ENCODE data around the gene STK33. TPM values are rescaled to one million over a fixed set of nuclear protein-coding genes. Genes with fewer than 3 reads are reported as not detected.

STK33 gene
- total and polyA plus RNA-seq, 2 donors (not counting 3 experiments of a cell fraction or from before 2014, with no cell fraction given) = 0.63 to 3.4 TPM

DNA sequence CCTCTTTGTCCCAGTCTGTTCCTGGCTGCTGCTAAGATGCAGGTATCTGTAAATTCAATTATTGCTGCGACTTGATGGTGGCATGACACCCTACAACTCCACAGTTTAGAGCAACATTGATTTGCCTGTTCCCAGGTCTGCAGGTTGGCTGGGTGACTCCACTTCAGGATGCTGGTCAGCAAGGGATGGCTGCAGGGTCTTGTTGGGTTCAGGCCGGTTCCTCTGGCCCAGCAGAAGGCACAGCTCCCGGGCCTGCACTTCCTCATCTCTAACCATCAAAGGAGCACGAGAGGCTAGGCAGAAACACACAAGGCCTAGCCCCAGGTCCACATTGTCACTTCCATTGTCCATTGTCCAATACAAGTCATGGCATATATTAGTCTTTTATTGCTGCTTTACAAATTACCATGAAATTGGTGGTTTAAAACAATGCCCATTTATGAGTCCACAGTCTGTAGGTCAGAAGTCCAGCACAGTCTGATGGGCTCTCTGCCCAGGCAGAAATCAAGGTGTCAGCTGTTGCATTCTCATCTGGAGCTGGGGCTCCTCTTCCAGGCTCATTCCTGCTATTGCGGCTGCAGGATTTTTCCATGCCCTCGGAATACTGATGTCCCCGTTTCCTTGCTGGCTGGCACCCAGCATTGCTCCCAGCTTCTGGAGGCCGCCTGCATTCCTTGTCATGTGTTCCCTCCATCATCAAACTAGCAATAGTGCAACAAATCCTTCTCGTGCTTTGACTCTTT, 233.8 kb downstream of the STK33 start:
- Histone ChIP-seq H3K36me3 (ENCODE audit: control insufficient read depth in 2 of 2, extremely low read depth in 1 of 2, insufficient read depth in 2 of 2, low read length in 2 of 2) (no peaks in the 10 kb centered on the region), H3K27ac (ENCODE audit: insufficient read depth, low read depth, low read length) (no peak overlapping the region), H3K9ac (replicated peaks; ENCODE audit: extremely low read depth, insufficient read depth, low read length) (no peak overlapping the region), H3K9me1 (replicated peaks; ENCODE audit: control insufficient read depth, extremely low read depth, insufficient read depth, low read length) (no peaks in the 10 kb centered on the region), H4K20me1 (replicated peaks; ENCODE audit: control insufficient read depth, extremely low read depth, insufficient read depth, low read length) (no peaks in the 10 kb centered on the region), H3K79me2 (ENCODE audit: control insufficient read depth, insufficient read depth, low read length) (no peaks in the 10 kb centered on the region), H3K4me3 (replicated peaks in 1 of 3; ENCODE audit: insufficient read depth in 1 of 3, low read depth in 1 of 3, low read length in 3 of 3) (no peak overlapping the region), H3K4me1 (ENCODE audit: control insufficient read depth, extremely low read depth, insufficient read depth, low read length) (no peaks in the 10 kb centered on the region), H2AFZ (ENCODE audit: low read depth, low read length) (no peak overlapping the region), H3K9me3 (replicated peaks; ENCODE audit: control insufficient read depth, insufficient read depth, low read length) (no peaks in the 10 kb centered on the region), H3K27me3 (ENCODE audit: control insufficient read depth in 2 of 2, insufficient read depth in 2 of 2, low read length in 2 of 2) (peaks cover 0 to 2% of the 10 kb centered on the region in 2 experiments), H3K4me2 (ENCODE audit: insufficient read depth, low read length) (no peak overlapping the region)
- BruUV-seq (replicated peaks) = no TSS peak
- TF ChIP-seq, protein P1, sequence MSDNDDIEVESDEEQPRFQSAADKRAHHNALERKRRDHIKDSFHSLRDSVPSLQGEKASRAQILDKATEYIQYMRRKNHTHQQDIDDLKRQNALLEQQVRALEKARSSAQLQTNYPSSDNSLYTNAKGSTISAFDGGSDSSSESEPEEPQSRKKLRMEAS (IDR thresholded peaks at IDR 0.05; ENCODE audit: insufficient read depth, insufficient read length) = no peak
- no peak for TF ChIP-seq FOS (IDR thresholded peaks at IDR 0.05; ENCODE audit: borderline replicate concordance, insufficient read depth, low read length)
- no peak for TF ChIP-seq MYC (IDR thresholded peaks at IDR 0.05; ENCODE audit: low read depth, low read length)
- TF ChIP-seq GATA2 (IDR thresholded peaks at IDR 0.05; ENCODE audit: insufficient read depth, insufficient read length, low read depth, low read length) = no peak
- no peak for TF ChIP-seq EZH2 (IDR thresholded peaks at IDR 0.05; ENCODE audit: borderline replicate concordance, low read depth, low read length, severe bottlenecking)
- no peak for TF ChIP-seq POLR2A (IDR thresholded peaks at IDR 0.05; ENCODE audit: low read depth, low read length)
- TF ChIP-seq POLR2AphosphoS5 (IDR thresholded peaks at IDR 0.05; ENCODE audit: insufficient read depth, low read depth, low read length) = no peak
- TF ChIP-seq, protein P2, sequence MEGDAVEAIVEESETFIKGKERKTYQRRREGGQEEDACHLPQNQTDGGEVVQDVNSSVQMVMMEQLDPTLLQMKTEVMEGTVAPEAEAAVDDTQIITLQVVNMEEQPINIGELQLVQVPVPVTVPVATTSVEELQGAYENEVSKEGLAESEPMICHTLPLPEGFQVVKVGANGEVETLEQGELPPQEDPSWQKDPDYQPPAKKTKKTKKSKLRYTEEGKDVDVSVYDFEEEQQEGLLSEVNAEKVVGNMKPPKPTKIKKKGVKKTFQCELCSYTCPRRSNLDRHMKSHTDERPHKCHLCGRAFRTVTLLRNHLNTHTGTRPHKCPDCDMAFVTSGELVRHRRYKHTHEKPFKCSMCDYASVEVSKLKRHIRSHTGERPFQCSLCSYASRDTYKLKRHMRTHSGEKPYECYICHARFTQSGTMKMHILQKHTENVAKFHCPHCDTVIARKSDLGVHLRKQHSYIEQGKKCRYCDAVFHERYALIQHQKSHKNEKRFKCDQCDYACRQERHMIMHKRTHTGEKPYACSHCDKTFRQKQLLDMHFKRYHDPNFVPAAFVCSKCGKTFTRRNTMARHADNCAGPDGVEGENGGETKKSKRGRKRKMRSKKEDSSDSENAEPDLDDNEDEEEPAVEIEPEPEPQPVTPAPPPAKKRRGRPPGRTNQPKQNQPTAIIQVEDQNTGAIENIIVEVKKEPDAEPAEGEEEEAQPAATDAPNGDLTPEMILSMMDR (IDR thresholded peaks at IDR 0.05; ENCODE audit: extremely low read depth in 1 of 2, insufficient read depth in 1 of 2, low read depth in 1 of 2, low read length in 2 of 2) = no peak
- no peak for TF ChIP-seq JUN (IDR thresholded peaks at IDR 0.05; ENCODE audit: borderline replicate concordance, insufficient read depth, insufficient read length, low read depth)
- DNase-seq (ENCODE audit: low read depth, low spot score) (no peak), FAIRE-seq (no peak)
- dilution Hi-C loops (cut with MboI; ENCODE audit: extremely low pct_ligation_motif_present, low sequenced_read_pairs) (no loop called here), intact Hi-C loops (cut with micrococcal nuclease) (no loop called here)
- ChIA-PET POLR2A (no interaction called here), CTCF (no interaction called here)
